ENCODE results near the gene ISG20L2.

DNA sequence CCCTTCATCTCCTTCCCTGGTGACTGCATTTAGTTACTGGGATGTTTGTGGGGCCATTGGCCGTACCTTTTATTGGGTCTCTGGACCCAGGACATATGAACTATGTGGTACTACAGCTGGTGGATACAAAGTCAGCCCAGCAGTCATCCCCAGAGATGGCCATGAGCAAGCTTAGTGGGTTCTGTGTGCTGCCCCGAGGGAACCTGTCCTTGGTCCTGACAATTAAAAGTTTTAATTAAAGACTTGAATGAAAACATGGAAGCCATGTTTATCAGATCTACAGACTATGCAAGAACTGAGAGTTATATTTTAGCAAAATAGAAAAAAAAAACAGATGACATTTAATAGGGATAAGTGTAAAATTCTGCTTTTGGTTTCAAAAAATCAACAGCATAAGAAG lies 48.5 kb downstream of the ISG20L2 start:
- TF ChIP-seq, protein P1, sequence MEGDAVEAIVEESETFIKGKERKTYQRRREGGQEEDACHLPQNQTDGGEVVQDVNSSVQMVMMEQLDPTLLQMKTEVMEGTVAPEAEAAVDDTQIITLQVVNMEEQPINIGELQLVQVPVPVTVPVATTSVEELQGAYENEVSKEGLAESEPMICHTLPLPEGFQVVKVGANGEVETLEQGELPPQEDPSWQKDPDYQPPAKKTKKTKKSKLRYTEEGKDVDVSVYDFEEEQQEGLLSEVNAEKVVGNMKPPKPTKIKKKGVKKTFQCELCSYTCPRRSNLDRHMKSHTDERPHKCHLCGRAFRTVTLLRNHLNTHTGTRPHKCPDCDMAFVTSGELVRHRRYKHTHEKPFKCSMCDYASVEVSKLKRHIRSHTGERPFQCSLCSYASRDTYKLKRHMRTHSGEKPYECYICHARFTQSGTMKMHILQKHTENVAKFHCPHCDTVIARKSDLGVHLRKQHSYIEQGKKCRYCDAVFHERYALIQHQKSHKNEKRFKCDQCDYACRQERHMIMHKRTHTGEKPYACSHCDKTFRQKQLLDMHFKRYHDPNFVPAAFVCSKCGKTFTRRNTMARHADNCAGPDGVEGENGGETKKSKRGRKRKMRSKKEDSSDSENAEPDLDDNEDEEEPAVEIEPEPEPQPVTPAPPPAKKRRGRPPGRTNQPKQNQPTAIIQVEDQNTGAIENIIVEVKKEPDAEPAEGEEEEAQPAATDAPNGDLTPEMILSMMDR (IDR thresholded peaks at IDR 0.05; ENCODE audit: poor library complexity), result no peak
- TF ChIP-seq EZH2 (IDR thresholded peaks at IDR 0.05; ENCODE audit: borderline replicate concordance), result no peak

All from hepatocyte (in vitro differentiated cells).